ENCODE data around the gene CATSPERE.
A peak's percentile ranks its signal among the peaks of the same experiment; 100 is the strongest.
"Not testable (repeated sequence)": the region's sequence is repeated elsewhere in the genome, so short reads cannot be mapped to it uniquely, and the experiment has no call there.

Gene CATSPERE

DNA sequence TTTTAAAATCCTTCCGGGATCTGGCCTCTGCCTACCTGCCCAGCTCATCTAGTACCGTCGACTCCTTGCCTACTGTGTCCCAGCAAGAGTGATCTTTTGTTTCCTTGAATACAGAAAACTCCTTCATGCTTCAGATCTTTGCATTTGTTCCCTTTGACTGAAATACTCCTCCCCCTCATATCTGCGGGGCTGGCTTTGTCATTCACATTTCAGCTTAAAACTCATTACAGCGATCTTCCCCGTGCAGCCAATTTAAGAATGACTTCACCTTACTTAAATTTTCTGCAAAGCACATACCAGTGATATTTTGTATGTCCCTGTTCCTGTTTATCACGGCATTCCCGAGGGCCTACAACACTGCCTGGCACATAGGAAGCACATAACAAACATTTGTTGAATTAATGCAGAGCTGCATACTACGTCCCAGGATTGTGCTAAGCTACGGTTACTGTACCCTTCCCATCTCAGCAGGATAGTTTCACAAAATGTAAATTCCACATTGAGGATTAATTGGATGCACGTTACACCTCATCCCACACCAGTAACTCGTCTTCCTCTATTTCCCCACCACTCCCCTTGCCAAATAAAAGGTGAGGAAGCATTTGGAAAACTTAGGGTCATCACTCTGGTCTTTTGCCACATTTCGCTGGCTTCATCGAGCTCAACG is 191.0 kb downstream of the CATSPERE start:
- Mint-ChIP-seq H3K4me1 (ENCODE audit: low read depth) (peaks cover 11% of the 10 kb centered on the region), H3K9me3 (ENCODE audit: low read depth) (no peaks in the 10 kb centered on the region), H3K36me3 (no peaks in the 10 kb centered on the region), H3K27ac (peak overlapping the region; percentile 88), H3K27me3 (no peaks in the 10 kb centered on the region), H3K4me3 (peak overlapping the region; percentile 89)

DNA sequence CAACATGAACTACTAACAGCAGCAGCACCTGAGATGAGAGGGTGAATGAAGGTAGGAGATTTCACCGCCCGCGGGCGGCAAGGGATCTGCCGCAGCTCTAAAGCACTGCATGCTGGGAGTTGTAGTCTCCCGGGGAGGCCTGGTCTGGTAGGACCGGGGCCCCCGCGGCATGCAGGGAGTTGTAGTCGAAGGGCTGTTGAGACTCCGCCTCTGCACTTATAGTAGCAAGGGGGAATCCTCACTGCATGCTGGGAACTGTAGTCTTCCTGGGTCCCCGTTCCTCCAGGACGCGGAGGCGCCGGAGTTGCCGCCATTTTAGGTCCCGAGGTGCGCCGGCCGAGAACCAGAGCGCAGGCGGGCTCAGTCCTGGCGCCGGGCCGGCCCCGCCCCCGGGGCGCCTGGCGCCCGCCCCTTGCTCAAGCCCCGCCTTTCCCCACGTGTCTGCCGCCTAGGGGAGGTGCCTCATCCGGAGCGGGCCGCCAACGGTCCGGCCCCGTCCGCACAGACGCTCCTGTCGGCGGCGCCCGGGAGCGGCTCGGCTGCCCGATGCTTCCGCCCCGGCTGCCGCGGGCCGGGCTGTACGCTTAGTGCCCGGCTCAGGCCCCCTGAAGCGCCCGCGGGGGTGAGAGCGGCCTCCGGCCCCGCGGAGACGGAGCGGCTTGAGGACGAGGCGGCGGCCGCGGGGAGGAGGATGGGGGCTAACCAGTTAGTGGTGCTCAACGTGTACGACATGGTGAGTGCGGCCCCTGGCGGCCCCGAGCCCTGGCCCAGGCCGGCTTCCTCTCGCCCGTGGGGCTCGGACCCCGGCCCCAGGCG is 191.8 kb downstream of the CATSPERE start, which contains the start of gene DESI2:
DESI2 (plus strand) TSS at position 504 of the 816 bp plus-strand sequence; CDS start at position 692, 188 bp downstream.
- H3K27ac Mint-ChIP-seq, result peak within 1 kb of the TSS; percentile 88
- H3K4me3 Mint-ChIP-seq, result peak within 1 kb of the TSS; percentile 89
- H3K36me3 Mint-ChIP-seq, result no peaks in the 10 kb centered on the region
- H3K4me1 Mint-ChIP-seq (ENCODE audit: low read depth), result peaks cover 18% of the 10 kb centered on the region
- H3K9me3 Mint-ChIP-seq (ENCODE audit: low read depth), result no peaks in the 10 kb centered on the region
- H3K27me3 Mint-ChIP-seq, result no peaks in the 10 kb centered on the region

DNA sequence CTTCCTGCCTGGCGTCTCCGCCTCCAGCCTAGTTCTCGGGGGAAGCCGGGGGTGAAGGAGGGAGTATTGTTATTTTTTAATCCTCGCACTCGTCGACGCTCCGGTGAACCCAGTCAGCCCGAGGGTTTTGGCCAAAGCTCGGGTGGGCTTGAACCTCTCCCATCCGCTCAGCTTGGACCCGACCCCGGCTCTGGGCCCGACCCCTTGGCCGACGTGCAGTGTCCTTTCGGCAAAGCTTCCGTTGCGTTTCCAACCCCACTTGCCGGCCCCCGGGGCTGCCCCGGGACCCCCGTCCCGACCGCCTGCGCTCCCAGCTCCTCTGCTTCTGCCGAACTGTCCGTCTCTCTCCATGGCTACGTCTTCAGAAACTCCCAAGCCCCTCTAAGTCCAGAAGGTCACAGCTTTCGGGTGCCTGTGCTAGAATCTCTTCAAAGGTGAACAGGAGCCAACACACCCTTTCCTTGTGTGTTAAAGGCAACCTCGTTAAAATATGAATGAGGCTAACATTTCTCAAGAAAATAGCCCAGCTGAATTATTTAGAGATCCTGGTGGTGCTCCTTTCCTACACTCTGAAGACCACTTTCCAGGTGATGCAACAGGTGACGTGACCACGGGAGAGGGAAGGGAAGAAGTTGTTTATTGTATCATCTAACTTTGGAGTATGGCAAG is 192.5 kb downstream of the CATSPERE start:
- Mint-ChIP-seq H3K27me3 (no peaks in the 10 kb centered on the region), H3K4me1 (ENCODE audit: low read depth) (peaks cover 26% of the 10 kb centered on the region), H3K4me3 (no peak overlapping the region), H3K27ac (no peak overlapping the region), H3K9me3 (ENCODE audit: low read depth) (no peaks in the 10 kb centered on the region), H3K36me3 (peaks cover 4% of the 10 kb centered on the region)

DNA sequence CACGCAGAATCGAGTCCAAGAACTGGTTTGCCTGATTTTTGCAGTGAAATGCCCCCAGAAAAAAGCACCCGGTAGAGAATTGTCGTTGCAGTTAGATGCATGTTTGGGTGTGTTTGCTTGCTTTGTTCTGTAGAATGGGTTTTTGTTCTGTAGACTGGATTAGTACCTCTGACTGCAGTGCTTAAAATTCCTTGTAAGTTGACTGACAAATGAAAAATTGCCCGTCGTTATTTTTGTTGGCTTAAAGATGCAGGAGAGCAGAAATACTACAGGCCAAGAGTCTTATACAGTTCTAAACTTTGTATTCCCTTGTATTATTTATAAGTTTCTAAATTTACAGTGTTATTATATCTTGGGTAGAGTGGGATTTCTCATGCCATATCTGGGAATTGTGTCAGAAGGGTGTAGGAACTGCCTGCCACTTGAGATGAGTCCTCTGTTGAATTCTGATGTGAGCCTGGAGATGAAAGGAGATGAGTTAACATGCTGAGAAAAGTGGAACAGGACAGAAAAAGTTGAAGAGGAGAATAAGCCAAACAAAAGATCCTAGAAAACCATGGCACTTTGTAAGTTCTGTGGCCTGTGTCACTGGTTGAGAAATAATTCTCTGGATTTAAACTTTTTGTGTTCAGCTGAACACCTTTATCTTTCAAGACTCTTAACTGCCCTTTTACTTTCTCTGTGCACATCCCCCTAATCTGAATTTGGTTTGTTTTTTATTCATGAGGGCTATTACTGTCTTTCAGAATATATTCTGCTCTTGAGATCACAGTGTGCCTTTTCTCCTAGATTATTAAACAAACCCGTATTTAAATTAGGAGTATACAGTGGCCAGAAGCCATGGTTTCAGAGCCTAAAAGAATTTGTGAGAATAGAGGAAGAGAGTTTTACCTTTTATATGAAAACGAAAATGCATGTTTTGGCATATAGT is 193.3 kb downstream of the CATSPERE start:
- no peaks in the 10 kb centered on the region for H3K27me3 Mint-ChIP-seq
- H3K9me3 Mint-ChIP-seq (ENCODE audit: low read depth), result no peaks in the 10 kb centered on the region
- peaks cover 4% of the 10 kb centered on the region for H3K36me3 Mint-ChIP-seq
- no peak overlapping the region for H3K27ac Mint-ChIP-seq
- H3K4me3 Mint-ChIP-seq, result no peak overlapping the region
- H3K4me1 Mint-ChIP-seq (ENCODE audit: low read depth), result peaks cover 30% of the 10 kb centered on the region

DNA sequence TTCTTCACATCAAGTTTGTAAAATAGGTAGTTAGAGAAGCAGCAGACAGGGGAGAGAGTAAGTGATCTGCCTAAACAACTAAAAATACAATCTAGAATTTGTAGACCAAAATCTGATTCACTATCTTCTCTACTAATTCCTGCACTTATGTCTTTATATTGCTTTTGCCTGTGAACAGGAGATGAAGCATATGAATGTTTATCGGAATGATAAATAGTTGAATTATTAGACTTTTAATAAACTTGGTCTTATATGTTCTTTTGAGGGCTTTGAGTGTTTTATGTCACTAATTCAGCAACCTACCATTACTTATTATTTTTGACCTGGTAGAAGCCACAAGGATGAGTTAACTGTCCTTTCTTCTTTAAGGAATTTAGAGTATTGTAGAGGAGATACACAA is 194.1 kb downstream of the CATSPERE start:
- Mint-ChIP-seq H3K9me3 (ENCODE audit: low read depth) (no peaks in the 10 kb centered on the region), H3K4me3 (no peak overlapping the region), H3K27me3 (no peaks in the 10 kb centered on the region), H3K36me3 (peaks cover 4% of the 10 kb centered on the region), H3K4me1 (ENCODE audit: low read depth) (peaks cover 31% of the 10 kb centered on the region), H3K27ac (no peak overlapping the region)

DNA sequence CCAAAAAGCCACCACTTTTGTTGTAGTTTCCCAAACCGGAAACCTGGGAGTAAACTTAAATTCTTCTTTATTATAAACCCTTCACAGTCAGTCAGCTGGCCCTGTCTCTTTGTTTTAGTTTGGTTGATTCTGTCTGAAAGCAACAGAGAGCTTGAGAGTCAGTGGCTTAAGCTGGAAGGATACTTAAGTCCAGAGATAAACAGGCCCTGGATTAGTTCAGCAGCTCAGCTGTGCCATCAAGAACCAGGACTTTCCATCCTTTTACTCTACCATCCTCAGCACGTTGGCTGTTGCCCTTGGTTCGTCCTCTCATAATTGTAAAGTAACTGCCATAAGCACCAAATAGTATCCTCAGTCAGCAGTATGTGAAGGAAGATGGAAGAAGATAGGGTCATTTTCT is 196.3 kb downstream of the CATSPERE start:
- H3K9me3 Mint-ChIP-seq (ENCODE audit: low read depth), result no peaks in the 10 kb centered on the region
- H3K36me3 Mint-ChIP-seq, result peaks cover 12% of the 10 kb centered on the region
- peaks cover 24% of the 10 kb centered on the region for H3K4me1 Mint-ChIP-seq (ENCODE audit: low read depth)
- no peaks in the 10 kb centered on the region for H3K27me3 Mint-ChIP-seq
- H3K27ac Mint-ChIP-seq, result no peak overlapping the region
- no peak overlapping the region for H3K4me3 Mint-ChIP-seq

DNA sequence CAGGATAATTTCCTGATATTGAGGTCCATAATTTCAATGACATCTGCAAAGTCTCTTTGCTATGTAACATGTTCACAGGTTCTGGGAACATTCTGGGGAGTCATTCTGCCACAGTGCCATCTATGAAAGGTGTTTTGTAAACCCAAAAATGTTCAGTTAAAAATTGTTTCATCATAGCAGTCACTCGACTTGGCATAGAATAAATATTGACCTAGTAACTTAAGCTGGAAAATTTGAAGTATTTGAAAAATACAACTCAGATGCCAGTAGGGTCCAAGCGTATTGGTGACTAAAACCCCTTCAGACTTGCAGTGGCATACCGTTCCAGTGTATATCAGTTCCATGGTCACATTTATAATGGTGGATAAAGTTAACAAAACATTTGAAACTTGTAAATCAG is 198.6 kb downstream of the CATSPERE start:
- Mint-ChIP-seq H3K36me3 (peaks cover 12% of the 10 kb centered on the region), H3K27ac (no peak overlapping the region), H3K27me3 (no peaks in the 10 kb centered on the region), H3K9me3 (ENCODE audit: low read depth) (no peaks in the 10 kb centered on the region), H3K4me1 (ENCODE audit: low read depth) (peaks cover 31% of the 10 kb centered on the region), H3K4me3 (no peak overlapping the region)

DNA sequence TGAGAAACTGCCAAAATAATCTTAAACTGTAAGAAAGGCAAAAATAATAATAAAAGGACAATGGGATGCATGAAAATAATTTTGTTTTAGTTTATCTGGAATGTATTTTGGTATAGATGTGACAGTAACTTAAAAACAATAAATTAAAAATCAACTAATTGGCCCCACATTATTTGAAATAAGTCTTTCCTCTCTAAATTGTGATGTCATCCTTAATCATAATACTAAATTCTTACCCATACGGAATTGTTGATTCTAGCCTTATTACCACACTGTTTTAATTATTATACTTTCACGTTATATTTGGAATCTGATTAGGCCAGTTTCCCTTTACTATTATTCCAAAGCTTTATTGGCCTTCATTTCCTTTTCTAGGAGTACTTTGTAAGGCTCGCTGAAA is 199.5 kb downstream of the CATSPERE start:
- Mint-ChIP-seq H3K9me3 (ENCODE audit: low read depth) (no peaks in the 10 kb centered on the region), H3K4me1 (ENCODE audit: low read depth) (peaks cover 31% of the 10 kb centered on the region), H3K4me3 (no peak overlapping the region), H3K27ac (no peak overlapping the region), H3K36me3 (peaks cover 12% of the 10 kb centered on the region), H3K27me3 (no peaks in the 10 kb centered on the region)

DNA sequence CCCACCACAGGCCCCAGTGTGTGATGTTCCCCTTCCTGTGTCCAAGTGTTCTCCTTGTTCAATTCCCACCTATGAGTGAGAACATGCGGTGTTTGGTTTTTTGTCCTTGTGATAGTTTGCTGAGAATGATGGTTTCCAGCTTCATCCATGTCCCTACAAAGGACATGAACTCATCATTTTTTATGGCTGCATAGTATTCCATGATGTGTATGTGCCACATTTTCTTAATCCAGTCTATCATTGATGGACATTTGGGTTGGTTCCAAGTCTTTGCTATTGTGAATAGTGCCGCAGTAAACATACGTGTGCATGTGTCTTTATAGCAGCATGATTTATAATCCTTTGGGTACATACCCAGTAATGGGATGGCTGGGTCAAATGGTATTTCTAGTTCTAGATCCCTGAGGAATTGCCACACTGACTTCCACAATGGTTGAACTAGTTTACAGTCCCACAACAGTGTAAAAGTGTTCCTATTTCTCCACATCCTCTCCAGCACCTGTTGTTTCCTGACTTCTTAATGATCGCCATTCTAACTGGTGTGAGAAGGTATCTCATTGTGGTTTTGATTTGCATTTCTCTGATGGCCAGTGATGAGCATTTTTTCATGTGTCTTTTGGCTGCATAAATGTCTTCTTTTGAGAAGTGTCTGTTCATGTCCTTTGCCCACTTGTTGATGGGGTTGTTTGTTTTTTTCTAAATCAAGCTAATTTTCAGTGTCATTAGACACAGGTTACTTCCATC is 200.7 kb downstream of the CATSPERE start:
- H3K9me3 Mint-ChIP-seq (ENCODE audit: low read depth); H3K27ac Mint-ChIP-seq; H3K27me3 Mint-ChIP-seq; H3K4me3 Mint-ChIP-seq: not testable (repeated sequence)
- H3K36me3 Mint-ChIP-seq, result peaks cover 12% of the 10 kb centered on the region
- H3K4me1 Mint-ChIP-seq (ENCODE audit: low read depth), result peaks cover 31% of the 10 kb centered on the region

DNA sequence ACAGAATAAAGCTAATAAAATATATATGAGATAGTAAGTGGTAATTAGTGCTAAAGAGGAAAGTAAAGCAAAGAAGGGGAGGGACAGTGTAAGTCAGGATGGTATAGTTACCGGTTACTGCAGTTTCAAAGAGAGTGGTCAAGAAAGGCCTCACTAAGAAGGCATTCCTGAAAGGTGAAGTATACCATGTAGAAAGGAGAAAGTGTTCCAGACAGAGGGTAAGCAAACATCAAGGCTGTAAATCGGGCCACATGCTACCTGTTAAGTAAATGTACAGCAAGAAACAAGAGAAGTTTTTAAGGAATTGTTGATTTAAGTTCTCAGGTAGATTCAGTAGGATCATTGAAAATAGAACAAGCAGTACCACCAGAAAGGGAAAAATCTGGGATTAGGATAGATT is 201.5 kb downstream of the CATSPERE start:
- Mint-ChIP-seq H3K27ac (no peak overlapping the region), H3K4me3 (no peak overlapping the region), H3K36me3 (peaks cover 12% of the 10 kb centered on the region), H3K27me3 (no peaks in the 10 kb centered on the region), H3K9me3 (ENCODE audit: low read depth) (no peaks in the 10 kb centered on the region), H3K4me1 (ENCODE audit: low read depth) (peaks cover 30% of the 10 kb centered on the region)

DNA sequence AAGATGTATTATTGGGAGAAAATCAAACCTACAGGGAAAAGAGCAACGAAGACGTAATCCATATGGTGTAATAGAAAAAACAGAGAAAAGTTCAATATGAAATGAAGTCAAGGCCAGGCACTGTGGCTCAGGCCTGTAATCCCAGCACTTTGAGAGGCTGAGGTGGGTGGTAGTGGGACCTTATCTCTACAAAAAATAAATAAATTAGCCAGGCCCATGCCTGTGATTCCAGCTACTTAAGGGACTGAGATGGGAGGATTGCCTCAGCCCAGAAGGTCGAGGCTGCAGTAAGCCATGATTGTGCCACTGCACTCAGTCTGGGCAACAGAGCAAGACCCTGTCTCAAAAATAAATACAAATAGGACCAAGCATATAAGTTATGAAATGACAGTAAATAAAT is 203.3 kb downstream of the CATSPERE start:
- no peaks in the 10 kb centered on the region for H3K27me3 Mint-ChIP-seq
- no peaks in the 10 kb centered on the region for H3K9me3 Mint-ChIP-seq (ENCODE audit: low read depth)
- H3K36me3 Mint-ChIP-seq, result peaks cover 8% of the 10 kb centered on the region
- peaks cover 24% of the 10 kb centered on the region for H3K4me1 Mint-ChIP-seq (ENCODE audit: low read depth)
- H3K4me3 Mint-ChIP-seq, result no peak overlapping the region
- H3K27ac Mint-ChIP-seq, result no peak overlapping the region

DNA sequence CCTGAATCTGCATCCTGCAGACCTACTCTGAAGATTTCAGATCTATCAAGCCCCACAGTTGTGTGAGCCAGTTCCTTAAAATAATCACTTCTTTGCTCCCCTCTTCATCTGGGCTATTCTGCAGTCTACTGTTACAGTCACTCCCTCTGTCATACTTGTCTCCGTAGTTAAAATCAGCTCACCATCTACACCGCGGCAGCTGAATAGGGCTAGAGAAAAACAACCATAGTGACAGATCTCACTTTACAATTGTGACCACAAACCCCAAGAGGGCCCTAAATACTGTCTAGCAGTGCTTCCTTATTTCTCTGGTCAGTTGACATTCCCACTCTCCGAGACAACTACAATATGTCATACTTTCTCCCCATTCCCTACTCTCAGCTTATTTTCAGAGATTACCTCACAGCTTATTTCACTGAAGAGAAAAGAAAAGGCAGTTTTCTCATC is 204.7 kb downstream of the CATSPERE start:
- no peak overlapping the region for H3K4me3 Mint-ChIP-seq
- peaks cover 7% of the 10 kb centered on the region for H3K36me3 Mint-ChIP-seq
- H3K27me3 Mint-ChIP-seq, result no peaks in the 10 kb centered on the region
- H3K27ac Mint-ChIP-seq, result no peak overlapping the region
- H3K4me1 Mint-ChIP-seq (ENCODE audit: low read depth), result peaks cover 22% of the 10 kb centered on the region
- H3K9me3 Mint-ChIP-seq (ENCODE audit: low read depth), result no peaks in the 10 kb centered on the region

DNA sequence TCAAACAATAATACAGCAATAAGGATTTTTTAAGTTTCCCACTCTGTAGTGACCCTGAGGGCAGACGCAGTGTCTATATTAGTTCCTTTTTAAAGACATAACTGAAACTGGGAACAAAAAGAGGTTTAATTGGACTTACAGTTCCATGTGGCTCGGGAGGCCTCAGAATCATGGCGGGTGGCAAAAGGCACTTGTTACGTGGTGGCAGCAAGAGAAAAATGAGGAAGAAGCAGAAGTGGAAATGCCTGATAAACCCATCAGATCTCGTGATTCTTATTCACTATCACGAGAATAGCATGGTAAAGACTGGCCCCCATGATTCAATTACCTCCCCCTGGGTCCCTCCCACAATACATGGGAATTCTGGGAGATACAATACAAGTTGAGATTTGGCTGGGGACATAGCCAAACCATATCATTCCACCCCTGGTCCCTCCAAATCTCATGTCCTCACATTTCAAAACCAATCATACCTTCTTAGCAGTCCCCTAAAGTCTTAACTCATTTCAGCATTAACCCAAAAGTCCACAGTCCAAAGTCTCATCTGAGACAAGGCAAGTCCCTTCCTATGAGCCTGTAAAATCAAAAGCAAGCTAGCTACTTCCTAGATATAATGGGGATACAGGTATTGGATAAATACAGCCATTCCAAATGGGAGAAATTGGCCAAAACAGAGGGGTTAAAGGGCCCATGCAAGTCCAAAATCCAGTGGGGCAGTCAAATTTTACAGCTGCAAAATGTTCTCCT is 205.8 kb downstream of the CATSPERE start:
- not testable (repeated sequence) for H3K36me3 Mint-ChIP-seq; H3K9me3 Mint-ChIP-seq (ENCODE audit: low read depth); H3K4me3 Mint-ChIP-seq; H3K27me3 Mint-ChIP-seq; H3K27ac Mint-ChIP-seq
- H3K4me1 Mint-ChIP-seq (ENCODE audit: low read depth), result peaks cover 22% of the 10 kb centered on the region

Measured in activated naive CD8-positive, alpha-beta T cell (primary cell).